HepG2 (cell line): ENCODE measurements around the gene PDGFB. TPM values are rescaled to one million over a fixed set of nuclear protein-coding genes. Genes with fewer than 3 reads are reported as not detected.

Experiments used
- EZH2 ChIP-seq: conservative IDR thresholded peaks from 2 replicates; pipeline ENCODE4 v1.6.1; 2012; ENCODE audit warnings: mild to moderate bottlenecking, low read depth, low read length, moderate library complexity
- GATA4 ChIP-seq: sonication (generic); IDR thresholded peaks from 2 replicates; pipeline ENCODE4 v1.6.1; 2016; ENCODE audit warnings: antibody characterized with exemption, low read depth, borderline replicate concordance
- KLF6 ChIP-seq: IDR thresholded peaks from 2 replicates; pipeline ENCODE4 v1.8.0; 2016; ENCODE audit warnings: missing biosample characterization, missing genetic modification reagents
- NCOA2 ChIP-seq: sonication (generic); formaldehyde crosslinking; IDR thresholded peaks from 2 replicates; pipeline ENCODE4 v1.8.0; 2022; ENCODE audit warnings: inconsistent platforms
- REXO4 ChIP-seq: sonication (generic); formaldehyde crosslinking; IDR thresholded peaks from 2 replicates; pipeline ENCODE4 v1.8.0; 2022; ENCODE audit warnings: missing genetic modification reagents, mild to moderate bottlenecking, borderline replicate concordance
- SCMH1 ChIP-seq: sonication (generic); formaldehyde crosslinking; IDR thresholded peaks from 2 replicates; pipeline ENCODE4 v1.9.0; 2021; ENCODE audit warnings: missing genetic modification reagents, mild to moderate bottlenecking, borderline replicate concordance
- SP2 ChIP-seq: sonication (generic); formaldehyde crosslinking; IDR thresholded peaks from 2 replicates; pipeline ENCODE4 v1.5.1; 2020; ENCODE audit warnings: mild to moderate bottlenecking, missing genetic modification reagents
- TRIM24 ChIP-seq: sonication (generic); formaldehyde crosslinking; IDR thresholded peaks from 2 replicates; pipeline ENCODE4 v1.8.0; 2022; ENCODE audit warnings: mild to moderate bottlenecking, missing genetic modification reagents
- ZBTB1 ChIP-seq: sonication (generic); formaldehyde crosslinking; IDR thresholded peaks from 2 replicates; pipeline ENCODE4 v1.4.0; 2020; ENCODE audit warnings: missing genetic modification reagents, borderline replicate concordance
- ZFP36L1 ChIP-seq: sonication (generic); formaldehyde crosslinking; IDR thresholded peaks from 2 replicates; pipeline ENCODE4 v1.8.0; 2022; ENCODE audit warnings: mild to moderate bottlenecking, missing genetic modification reagents, moderate library complexity
- polyA plus RNA-seq, 8 experiments: library from polyadenylated mRNA; depleted of rRNA in 3 of 8; stranded (reverse) in 7 of 8; unstranded in 1 of 8; fragments of >200 nt; fragmentation: Illumina TruSeq in 4 of 8; extraction: Trizol in 4 of 8; gene quantifications; 2 replicates each; pipeline versions ENCODE4 v1.2.1 to v1.2.3, GENCODE V29; 2011 to 2016; ENCODE audit warnings: low read depth in 4 of 8, missing spikeins in 1 of 8, mixed read lengths in 1 of 8; ENCODE audit not compliant: insufficient read depth in 1 of 8
- total RNA-seq, 5 experiments: library from RNA; depleted of rRNA; stranded (reverse); fragments of >200 nt; fragmentation: Illumina TruSeq; extraction: Trizol; gene quantifications; 2 replicates each; pipeline ENCODE4 v1.2.3, GENCODE V29; 2016; ENCODE audit warnings: low read depth in 1 of 5
- TF ChIP-seq, protein P1 (sequence below): IDR thresholded peaks from 2 replicates; pipeline ENCODE4 v1.6.1; 2016; ENCODE audit warnings: low read depth, missing genetic modification reagents, missing compliant biosample characterization
- TF ChIP-seq, protein P2 (sequence below): sonication (generic); formaldehyde crosslinking; IDR thresholded peaks from 2 replicates; pipeline ENCODE4 v1.4.0; 2020; ENCODE audit warnings: mild to moderate bottlenecking, missing genetic modification reagents, borderline replicate concordance
- TF ChIP-seq, protein P3 (sequence below): IDR thresholded peaks from 2 replicates; pipeline ENCODE4 v1.6.1; 2016; ENCODE audit warnings: missing biosample characterization, missing genetic modification reagents, low read depth
- TF ChIP-seq, protein P4 (sequence below): sonication (generic); formaldehyde crosslinking; conservative IDR thresholded peaks from 2 replicates; pipeline ENCODE4 v1.8.0; 2022; ENCODE audit warnings: low read depth, missing genetic modification reagents

The PDGFB gene
- total and polyA plus RNA-seq, 2 of the 13 experiments (the other 11 are each of a cell fraction or from before 2014, with no cell fraction given), result 1.4 to 10.1 TPM

DNA sequence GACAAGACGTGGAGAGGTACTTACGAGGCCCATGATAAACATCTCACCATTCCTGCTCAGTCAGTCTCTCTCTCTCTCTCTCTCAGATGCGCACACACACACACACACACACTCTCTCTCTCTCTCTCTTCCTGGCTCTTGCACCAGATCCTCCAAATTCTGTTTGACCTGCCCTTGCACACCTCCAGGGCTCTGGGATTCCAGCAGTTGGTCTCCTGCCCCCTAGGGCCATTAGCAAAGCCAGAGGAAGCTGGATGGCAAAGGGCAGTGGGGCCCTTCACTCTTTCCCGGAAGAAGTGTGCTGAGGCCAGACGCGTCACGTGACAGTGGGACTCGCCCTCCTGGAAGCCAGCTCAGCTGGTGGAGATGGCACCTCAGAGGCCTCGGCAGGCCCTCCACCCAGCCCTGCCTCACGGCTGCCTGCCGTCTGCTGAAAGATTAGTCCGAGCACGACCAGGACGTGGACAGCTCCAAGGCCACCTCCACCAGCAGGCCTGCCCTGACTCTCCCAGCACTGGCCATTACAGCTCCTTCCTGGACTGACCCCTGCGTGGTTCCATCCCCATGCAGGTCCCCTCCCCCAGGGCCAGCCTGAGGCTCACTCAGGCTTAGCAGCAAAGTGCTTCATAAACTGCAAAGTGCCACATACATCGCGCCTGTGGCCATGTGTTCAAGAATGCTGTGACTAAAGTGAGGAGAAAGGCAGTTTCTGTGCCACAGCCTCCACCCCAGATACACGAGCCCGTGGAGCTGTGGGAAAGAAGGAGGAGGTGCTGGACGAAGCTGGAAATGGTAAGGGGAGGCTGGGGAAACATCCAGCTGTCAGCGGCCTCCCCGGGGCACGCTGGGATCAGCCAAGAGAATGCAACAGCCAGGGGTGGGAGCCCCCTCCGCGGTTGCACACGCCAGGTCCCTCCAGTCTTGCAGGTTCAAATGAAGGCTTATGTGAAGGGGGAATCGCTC is 3.7 kb downstream of the PDGFB start (continued):
- no peak for TF ChIP-seq REXO4 (CRISPR knock-in tag)
- peak; percentile 54; the same call in 1 of the 2 replicates for TF ChIP-seq SP2 (CRISPR knock-in tag)
- TF ChIP-seq GATA4, result no peak
- TF ChIP-seq, protein P1, sequence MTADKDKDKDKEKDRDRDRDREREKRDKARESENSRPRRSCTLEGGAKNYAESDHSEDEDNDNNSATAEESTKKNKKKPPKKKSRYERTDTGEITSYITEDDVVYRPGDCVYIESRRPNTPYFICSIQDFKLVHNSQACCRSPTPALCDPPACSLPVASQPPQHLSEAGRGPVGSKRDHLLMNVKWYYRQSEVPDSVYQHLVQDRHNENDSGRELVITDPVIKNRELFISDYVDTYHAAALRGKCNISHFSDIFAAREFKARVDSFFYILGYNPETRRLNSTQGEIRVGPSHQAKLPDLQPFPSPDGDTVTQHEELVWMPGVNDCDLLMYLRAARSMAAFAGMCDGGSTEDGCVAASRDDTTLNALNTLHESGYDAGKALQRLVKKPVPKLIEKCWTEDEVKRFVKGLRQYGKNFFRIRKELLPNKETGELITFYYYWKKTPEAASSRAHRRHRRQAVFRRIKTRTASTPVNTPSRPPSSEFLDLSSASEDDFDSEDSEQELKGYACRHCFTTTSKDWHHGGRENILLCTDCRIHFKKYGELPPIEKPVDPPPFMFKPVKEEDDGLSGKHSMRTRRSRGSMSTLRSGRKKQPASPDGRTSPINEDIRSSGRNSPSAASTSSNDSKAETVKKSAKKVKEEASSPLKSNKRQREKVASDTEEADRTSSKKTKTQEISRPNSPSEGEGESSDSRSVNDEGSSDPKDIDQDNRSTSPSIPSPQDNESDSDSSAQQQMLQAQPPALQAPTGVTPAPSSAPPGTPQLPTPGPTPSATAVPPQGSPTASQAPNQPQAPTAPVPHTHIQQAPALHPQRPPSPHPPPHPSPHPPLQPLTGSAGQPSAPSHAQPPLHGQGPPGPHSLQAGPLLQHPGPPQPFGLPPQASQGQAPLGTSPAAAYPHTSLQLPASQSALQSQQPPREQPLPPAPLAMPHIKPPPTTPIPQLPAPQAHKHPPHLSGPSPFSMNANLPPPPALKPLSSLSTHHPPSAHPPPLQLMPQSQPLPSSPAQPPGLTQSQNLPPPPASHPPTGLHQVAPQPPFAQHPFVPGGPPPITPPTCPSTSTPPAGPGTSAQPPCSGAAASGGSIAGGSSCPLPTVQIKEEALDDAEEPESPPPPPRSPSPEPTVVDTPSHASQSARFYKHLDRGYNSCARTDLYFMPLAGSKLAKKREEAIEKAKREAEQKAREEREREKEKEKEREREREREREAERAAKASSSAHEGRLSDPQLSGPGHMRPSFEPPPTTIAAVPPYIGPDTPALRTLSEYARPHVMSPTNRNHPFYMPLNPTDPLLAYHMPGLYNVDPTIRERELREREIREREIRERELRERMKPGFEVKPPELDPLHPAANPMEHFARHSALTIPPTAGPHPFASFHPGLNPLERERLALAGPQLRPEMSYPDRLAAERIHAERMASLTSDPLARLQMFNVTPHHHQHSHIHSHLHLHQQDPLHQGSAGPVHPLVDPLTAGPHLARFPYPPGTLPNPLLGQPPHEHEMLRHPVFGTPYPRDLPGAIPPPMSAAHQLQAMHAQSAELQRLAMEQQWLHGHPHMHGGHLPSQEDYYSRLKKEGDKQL, result no peak
- TF ChIP-seq SCMH1 (CRISPR knock-in tag), result no peak
- TF ChIP-seq, protein P2, sequence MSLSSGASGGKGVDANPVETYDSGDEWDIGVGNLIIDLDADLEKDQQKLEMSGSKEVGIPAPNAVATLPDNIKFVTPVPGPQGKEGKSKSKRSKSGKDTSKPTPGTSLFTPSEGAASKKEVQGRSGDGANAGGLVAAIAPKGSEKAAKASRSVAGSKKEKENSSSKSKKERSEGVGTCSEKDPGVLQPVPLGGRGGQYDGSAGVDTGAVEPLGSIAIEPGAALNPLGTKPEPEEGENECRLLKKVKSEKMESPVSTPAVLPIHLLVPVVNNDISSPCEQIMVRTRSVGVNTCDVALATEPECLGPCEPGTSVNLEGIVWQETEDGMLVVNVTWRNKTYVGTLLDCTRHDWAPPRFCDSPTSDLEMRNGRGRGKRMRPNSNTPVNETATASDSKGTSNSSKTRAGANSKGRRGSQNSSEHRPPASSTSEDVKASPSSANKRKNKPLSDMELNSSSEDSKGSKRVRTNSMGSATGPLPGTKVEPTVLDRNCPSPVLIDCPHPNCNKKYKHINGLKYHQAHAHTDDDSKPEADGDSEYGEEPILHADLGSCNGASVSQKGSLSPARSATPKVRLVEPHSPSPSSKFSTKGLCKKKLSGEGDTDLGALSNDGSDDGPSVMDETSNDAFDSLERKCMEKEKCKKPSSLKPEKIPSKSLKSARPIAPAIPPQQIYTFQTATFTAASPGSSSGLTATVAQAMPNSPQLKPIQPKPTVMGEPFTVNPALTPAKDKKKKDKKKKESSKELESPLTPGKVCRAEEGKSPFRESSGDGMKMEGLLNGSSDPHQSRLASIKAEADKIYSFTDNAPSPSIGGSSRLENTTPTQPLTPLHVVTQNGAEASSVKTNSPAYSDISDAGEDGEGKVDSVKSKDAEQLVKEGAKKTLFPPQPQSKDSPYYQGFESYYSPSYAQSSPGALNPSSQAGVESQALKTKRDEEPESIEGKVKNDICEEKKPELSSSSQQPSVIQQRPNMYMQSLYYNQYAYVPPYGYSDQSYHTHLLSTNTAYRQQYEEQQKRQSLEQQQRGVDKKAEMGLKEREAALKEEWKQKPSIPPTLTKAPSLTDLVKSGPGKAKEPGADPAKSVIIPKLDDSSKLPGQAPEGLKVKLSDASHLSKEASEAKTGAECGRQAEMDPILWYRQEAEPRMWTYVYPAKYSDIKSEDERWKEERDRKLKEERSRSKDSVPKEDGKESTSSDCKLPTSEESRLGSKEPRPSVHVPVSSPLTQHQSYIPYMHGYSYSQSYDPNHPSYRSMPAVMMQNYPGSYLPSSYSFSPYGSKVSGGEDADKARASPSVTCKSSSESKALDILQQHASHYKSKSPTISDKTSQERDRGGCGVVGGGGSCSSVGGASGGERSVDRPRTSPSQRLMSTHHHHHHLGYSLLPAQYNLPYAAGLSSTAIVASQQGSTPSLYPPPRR (CRISPR knock-in tag), result peak; percentile 72
- no peak for TF ChIP-seq ZBTB1 (CRISPR knock-in tag)
- TF ChIP-seq ZFP36L1, result 0 out of 2 replicates have a peak, but pooled peaks have one; percentile 71
- no peak for TF ChIP-seq TRIM24
- TF ChIP-seq KLF6 (CRISPR knock-in tag), result peak; percentile 89
- no peak for TF ChIP-seq EZH2
- TF ChIP-seq, protein P3, sequence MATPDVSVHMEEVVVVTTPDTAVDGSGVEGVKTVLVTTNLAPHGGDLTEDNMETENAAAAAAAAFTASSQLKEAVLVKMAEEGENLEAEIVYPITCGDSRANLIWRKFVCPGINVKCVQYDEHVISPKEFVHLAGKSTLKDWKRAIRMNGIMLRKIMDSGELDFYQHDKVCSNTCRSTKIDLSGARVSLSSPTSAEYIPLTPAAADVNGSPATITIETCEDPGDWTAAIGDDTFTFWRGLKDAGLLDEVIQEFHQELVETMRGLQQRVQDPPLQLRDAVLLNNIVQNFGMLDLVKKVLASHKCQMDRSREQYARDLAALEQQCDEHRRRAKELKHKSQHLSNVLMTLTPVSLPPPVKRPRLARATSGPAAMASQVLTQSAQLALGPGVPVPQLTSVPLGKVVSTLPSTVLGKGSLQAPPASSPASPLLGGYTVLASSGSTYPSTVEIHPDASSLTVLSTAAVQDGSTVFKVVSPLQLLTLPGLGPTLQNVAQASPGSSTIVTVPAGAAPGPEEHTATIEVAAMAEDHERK, result no peak
- peak; percentile 76 for TF ChIP-seq NCOA2 (CRISPR knock-in tag)
- TF ChIP-seq, protein P4, sequence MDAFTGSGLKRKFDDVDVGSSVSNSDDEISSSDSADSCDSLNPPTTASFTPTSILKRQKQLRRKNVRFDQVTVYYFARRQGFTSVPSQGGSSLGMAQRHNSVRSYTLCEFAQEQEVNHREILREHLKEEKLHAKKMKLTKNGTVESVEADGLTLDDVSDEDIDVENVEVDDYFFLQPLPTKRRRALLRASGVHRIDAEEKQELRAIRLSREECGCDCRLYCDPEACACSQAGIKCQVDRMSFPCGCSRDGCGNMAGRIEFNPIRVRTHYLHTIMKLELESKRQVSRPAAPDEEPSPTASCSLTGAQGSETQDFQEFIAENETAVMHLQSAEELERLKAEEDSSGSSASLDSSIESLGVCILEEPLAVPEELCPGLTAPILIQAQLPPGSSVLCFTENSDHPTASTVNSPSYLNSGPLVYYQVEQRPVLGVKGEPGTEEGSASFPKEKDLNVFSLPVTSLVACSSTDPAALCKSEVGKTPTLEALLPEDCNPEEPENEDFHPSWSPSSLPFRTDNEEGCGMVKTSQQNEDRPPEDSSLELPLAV, result no peak
